ENCODE measurements around the gene UQCR10.
"Not testable (repeated sequence)": the region's sequence is repeated elsewhere in the genome, so short reads cannot be mapped to it uniquely, and the experiment has no call there.

UQCR10 gene

DNA sequence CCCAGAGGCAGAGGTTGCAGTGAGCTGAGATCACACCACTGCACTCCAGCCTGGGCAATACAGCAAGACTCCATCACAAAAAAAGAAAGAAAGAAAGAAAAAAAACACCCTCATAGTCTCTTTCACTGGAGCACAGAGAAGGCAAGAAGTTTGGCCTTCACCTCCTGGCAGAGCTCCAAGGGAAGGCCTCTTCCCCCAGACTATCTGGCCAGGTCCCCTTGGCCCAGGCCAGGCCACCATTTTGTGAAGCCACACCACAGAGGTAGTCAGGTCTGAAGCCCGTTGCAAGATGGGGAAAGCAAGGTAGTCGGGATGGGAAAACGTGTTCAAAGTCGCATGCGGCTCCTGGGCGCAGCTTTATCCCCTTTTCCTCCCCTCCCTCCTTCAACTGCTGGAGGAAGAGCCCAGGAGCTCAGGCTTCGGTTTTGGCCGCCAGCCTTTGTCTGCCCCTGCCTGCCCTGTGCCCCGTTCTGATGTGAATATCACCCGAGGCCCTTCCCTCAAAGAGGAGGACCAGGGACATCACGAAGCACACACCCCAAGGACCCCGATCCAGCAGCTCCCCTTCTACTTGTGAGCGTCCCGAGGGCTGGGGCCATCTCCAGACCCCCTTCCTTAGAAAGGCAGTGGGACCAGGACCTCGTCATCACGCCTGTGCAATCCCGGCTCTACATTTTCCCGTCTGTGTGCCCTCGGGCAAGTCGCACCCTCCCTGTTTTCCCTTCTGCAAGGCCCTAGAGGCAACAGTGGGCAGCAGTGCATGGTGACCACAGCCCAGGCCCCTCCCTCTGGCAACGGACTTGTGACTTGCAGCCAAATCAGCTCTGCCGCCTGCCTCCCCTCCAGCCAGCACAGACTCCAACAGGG, 29.7 kb upstream of the UQCR10 start:
- no peak for DNase-seq

DNA sequence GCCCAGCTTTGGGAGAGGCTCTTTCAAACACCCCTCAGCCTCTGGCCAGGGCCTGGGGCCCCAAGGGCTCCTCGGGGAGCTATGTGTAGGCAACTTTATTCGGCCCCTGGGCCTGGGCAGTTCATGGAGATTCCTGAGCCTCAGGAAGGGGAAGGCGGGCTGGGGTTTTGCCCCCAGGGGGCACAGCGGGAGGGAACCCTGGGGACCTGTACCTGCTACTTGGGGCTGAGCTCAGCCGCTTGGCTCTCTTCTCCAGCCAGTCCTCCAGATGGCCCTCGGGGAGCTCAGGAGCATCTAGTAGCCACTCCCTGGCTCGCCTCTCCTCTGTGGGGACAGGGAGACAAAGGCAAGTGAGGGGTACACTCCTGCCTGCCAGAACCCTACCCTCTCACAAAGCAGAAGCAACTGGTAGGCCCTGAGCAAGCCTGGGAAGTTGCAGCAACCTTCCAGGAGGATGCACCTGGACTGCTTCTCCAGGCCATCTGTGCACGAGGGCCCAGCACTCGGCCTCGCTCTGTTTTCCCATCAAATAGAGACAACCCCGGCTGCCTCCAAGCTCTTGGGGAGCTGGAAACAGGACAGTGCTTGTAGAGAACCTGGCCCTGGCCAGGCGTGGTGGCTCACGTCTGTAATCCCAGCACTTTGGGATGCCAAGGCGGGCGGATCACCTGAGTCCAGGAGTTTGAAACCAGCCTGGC, 28.9 kb upstream of the UQCR10 start:
- no peak for DNase-seq

DNA sequence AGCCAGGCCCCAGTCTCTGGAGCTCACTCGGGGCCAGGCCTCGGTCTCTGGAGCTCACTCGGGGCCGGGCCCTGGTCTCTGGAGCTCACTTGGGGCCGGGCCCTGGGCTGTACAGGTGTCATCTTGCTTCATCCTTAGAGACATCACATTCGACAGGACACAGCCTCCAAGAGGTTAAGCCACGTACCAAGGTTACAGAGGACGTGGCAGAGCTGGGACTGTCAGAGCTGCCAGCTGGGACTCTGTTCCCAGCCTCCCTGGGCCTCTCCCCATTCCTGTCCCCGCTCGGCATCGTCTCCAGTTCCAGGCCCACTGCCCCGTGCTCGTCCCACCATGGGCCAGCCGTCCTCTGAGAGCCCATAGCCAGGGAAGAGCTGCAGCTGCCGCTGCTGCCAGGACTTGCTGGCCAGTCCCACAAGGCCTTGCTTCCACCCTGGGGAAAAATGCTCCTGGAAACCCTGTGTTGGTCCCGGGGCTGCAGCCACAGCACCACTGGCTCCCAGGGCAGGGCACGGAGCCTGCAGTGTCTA, 27.8 kb upstream of the UQCR10 start:
- DNase-seq, result no peak

DNA sequence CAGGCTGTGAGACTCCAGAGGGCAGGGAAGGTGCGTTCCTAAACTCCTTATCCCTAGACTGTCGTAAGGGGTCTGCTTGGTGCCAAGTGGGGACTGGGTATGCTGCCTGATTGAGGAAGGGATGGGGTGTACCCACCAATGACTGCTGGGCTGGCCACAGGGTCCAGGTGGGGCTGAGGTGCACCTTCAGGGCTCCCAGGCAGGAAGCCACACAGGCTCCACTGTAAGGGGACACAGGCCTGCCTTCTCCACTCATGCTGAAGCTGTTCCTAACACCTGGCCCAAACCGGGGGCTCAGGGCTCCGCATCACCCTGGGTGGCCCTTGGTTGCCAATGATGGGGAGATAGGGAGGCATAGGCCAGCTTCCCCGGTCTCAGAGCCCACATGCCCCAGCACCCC, 27.0 kb upstream of the UQCR10 start:
- no peak for DNase-seq

DNA sequence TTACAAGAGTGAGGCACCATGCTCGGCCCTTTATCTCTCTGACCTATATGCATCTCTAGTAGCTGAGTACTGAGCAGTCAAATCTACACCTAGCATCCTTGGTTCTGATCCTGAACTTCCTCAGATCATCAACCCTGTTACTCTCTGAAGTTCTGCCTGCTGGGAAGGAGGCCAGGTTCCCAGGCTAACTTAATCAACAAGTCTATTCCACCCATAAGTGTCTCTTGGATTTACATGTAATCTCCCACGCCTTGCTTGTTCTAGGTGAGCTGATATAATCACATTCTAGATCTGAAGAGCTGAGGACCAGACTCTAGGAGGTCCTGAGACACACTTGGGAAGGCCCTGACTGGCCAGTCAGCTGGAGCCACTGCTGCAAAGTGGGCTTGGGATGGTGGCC, 25.2 kb upstream of the UQCR10 start:
- no peak for DNase-seq

DNA sequence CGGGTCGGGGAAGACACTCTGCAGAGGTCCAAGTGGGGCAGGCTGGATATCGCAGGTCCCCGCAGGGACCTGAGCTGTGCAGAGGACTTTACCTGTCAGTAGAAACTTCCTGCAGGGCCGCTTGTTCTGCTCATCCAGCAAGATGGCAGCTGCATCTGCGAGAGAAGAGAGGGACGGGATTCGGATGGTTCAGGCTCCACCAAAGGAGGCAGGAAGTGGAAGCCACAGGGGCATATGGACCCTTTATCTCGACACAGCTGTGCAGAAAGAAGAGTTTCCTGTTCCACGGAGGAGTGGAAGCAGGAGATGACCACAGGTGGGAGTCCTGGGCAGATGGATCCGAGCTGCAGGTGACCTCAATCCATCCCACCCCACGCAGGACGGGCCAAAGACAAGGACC, 24.8 kb upstream of the UQCR10 start:
- no peak for DNase-seq

DNA sequence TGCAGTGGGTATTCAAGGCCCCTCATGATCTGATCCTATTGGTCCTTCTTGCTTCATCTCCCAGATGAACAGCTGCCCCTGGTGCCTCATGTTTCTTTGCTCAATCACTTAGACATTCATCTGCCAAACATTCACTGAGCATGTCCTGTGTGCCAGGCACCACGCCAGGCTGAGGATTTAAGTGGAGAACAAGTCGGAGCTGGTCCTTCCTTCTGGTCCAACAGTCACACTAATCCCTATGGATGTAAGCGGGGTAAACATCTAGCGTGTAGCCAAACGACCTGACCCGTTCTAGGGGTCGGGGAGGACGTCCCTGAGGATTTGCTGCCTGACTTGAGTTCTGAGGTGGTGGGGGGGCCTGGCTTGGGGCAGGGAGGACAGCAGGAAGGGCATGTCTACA, 22.3 kb upstream of the UQCR10 start:
- DNase-seq, result no peak

DNA sequence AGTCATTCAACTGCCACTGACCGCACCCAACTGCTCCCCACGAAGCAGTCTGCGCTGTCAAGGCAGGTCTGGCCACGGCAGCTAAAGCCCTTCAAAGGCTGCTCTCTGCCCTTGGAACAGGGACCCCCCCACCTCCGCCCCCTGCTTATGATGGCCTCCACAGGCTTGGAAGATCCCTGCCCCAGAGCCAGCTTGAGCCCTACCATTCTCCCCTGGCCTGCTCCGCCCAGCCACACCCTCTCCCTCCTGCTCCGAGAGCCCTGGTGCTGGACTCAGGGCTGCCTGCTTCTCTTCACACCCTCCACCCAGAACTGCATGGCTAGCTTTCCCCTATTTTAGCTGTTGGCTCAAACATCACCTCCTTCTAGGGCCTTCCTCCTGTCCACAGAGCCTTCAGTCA, 19.3 kb upstream of the UQCR10 start:
- DNase-seq, result no peak

DNA sequence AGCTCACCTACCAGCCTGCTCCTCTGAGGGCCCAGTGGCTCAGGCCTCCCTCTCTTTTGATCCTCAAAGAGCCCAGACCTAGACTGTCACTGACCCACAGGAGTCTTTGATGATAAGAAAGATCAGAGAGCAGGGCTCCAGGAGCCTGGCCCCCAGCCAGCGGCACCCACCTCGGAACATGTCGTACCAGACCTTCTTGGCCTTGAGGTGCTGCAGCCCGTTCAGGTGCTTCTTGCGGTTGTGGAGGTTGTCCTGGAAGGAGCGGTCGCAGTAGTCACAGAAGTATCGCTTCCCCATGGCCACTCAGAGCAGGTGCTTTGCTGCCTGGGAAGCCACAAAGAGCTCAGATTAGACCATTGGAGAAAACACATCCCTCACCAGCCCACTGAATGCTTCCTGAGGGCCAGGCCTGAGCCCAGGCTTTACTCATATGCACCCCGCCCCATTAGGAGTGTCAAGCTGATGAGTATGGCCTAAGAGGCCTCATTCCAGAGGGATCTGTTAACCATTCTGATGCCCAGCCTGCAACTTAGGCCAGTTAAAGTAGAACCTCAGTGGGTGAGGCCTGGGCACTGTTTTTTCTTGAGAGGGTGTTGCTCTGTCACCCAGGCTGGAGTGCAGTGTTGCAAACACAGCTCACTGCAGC, 18.8 kb upstream of the UQCR10 start:
- DNase-seq, result no peak

DNA sequence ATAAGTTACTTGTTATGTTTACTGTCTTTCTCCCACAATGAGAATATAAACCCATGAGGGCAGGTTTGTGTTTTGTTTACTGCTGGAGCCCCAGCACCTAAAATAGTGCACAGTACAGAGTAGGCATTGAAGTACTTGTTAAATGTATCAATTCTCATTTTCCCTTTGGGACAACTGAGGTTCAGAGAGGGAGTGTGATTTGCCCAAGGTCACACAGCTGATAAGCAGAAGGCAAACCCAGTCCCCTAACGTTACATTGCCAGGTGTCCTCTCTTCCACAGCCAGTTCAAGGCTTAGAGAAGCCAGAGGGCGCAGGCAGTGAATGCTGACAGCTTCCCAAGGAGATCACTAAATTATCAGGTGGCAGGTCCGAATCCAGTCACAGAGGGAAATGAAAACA, 17.1 kb upstream of the UQCR10 start:
- no peak for DNase-seq

DNA sequence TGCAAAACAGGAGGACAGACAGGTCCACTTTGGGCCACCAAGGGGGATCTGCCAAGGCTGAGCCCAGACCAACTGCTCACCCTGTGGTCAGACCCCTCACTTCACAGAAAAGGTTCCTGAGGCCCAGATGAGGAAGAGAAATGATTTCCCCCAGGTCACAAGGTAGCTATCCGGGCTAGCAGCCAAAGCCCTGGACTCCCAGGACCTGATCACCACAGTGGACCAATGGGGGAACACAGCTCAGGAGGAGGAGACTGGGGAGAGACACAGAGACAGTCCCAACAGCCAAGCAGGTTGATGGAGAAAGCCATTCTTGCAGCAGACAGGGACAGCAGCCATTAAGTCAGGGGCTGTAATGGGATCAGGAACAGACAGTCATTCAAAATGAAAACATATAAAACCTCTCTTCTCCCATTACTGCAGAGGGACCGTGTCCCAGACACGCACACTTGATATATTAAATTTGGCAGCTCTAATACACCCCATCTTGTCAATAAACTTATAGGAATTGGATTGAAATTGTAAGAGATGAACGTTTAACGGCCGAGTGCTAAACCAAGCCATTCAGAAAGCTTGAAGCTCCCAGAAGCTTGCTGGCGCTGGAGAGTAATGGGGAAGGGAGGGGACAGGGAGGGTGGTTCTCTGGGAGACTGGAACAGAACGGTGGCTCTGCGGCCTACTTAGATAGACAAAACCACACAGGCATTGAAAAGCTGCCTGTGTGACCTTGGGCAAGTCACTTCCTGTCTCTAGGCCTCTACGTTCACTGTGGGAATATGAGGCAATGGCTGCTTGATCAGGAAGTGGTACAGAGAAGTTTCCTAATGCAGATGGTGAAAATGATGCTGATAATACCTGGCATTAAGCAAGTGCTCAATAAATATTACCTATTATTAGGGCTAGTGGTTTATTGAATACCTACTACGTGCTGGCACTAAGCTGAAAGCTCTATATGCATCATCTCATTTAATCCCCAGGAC, 16.3 kb upstream of the UQCR10 start:
- no peak for DNase-seq

DNA sequence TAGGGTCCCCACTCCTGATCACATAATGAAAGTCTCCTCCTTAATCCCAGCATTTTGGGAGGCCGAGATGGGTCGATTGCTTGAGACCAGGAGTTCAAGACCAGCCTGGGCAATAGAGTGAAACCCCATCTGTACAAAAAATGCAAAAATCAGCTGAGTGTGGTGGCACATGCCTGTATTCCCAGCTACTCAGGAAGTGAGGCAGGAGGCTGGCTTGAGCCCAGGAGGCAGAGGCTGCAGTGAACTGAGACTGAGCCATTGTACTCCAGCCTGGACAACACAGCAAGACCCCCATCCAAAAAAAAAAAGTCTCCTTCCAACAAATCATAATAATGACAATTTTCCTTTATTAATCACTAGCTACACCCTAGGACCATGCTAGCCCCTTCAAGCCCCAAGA, 15.5 kb upstream of the UQCR10 start:
- DNase-seq, result no peak

DNA sequence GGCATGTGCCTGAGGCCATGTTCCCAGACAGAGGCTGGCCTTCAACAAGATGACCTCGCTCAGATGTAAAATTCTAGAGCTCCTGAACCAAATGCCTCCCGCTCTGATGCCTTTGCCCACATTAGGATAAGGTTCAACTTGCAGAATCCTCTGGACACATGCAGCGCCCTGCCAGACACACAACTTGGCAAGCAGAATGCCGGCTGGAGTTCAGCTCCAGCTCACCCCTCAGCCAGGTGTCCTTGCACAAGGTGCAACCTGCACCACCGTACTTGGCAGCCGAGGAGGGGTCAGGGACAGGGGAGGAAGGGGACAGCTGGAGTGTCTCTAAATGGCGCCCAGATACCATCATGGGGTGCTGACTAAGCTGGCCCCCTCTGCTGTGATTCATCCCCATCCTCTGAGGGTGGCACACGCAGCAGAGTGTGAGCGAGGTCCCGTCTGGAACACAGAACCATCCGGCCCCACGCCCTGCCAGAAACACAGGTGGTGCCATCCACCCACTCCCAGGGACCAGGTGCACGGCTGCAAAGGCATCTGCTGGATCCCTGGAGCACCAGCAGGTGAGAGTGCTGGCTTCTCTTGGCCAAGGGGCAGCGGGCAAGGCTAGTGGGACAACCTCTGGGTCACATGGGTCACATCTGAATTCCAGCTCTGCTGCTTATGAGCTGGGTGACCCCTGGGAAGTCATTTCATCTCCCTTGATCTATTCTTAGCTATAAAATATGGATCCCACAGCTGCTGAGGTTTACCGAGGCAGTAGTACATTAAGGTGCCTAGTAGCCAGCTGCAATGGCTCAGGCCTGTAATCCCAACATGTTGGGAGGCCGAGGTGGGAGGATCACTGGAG, 13.1 kb upstream of the UQCR10 start:
- no peak for DNase-seq

DNA sequence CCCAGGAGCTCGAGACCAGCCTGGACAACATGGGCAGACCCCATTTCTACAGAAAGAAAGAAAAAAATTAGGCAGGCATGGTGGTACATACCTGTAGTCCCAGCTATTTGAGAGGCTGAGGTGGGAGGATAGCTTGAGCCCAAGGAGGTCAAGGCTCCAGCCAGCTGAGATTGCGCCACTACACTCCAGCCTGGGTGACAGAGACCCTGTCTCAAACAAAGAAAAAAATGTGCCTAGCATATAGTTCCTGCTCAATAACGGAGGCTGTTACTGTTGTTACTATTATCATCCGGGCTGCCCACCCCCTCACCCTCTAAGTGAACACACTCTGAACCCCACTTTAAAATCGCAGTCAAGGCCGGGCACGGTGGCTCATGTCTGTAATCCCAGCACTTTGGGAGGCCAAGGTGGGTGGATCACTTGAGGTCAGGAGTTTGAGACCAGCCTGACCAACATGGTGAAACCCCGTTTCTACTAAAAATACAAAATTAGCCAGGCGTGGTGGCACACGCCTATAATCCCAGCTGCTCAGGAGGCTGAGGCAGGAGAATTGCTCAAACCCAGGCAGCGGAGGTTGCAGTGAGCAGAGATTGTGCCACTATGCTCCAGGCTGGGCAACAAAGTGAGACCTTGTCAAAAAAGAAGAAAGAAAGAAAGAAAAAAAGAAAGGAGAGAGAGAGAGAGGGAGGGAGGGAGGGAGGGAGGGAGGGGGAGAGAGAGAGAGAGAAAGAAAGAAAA, 12.3 kb upstream of the UQCR10 start:
- DNase-seq, result not testable (repeated sequence)

DNA sequence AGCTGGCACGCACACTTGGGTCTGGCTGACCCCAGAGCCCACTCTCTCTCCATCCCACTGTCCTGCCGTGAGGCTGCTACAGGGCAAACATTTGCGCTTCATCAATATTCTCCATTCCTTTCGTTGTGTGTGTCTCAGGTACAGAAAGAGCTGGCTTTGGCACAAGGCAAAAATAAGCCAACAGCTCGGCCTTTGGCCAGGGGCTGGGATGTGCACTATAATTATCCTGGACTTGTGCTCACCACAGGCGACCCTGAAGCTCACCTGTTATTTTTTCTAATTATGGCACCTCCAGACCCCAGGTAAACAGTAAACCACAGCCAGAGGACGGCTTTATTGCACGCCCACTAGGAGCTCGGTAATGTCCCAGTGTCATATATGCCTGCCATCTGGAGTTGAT, 11.3 kb upstream of the UQCR10 start:
- peak; percentile 30 for DNase-seq

DNA sequence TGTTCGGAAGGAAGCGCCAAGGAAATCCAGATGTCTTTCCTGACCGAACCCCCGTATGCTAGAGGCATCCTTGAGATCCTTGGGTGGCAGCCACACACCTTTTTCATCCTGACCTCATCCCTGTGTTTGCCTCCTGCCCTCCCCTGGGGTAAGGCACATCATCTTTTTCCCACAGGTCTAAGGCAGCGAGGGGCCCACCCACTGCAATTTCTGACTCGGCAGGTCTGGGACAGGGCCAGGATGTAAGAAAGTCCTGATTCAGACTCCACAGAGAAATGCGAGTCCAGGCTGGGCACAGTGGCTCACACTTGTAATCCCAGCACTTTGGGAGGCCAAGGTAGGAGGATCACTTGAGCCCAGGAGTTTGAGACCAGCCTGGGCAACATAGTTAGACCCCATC, 10.8 kb upstream of the UQCR10 start:
- no peak for DNase-seq

DNA sequence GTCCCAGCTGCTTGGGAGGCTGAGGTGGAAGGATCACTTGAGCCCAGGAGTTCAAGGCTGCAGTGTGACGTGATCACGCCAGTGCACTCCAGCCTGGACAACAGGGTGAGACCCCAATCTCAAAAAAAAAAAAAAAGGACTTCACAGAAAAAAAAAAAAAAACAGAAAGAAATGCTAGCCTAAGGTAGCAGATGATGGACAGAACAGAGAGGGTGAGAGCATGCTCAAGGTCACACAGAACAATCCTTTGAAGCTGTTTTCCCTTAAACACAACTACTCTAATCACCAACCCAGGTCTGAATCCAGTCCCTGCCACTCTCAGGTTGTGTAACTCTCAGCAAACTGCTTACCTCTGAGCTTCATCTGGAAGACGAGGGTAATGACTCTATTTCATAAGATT, 10.1 kb upstream of the UQCR10 start:
- no peak for DNase-seq

DNA sequence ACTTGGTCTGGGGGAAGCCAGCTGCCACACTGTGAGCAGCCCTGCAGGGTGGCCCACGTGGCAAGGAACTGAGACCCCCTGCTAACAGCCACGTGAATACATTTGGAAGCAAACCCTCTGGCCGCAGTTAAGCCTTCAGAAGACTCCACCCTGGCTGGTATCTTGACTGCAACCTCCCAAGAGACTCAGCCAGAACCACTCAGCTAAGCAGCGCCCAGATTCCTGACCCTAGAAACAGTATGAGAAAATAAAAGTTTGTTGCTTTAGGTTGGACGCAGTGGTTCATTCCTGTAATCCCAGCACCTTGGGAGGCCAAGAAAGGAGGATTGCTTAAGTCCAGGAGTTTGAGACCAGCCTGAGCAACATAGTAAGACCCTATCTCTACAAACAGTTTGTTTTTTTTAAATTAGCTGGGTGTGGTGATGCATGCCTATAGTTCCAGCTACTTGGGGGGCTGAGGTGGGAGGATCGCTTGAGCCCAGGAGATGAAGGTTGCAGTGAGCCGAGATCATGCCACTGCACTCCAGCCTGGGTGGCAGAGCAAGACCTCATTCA, 9.0 kb upstream of the UQCR10 start:
- no peak for DNase-seq

DNA sequence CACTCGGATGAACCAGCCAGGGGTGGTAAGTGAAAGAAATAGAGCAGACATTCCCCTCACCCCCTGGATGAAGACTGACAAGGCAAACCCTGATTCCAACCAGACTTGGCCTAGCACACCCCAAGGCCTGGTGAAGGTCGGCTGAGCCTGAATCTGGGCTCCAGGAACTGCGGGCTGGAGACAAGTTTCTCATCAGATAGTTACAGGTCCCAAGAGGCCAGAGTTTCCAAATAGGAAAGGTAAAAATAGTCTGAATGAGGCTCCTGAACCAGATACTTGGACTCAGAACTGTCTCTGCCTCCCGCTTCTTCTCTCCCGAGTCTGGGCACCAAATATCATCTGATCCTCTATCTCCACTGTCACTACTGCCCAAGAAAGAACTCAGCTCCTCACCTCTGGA, 8.2 kb upstream of the UQCR10 start:
- DNase-seq, result no peak

DNA sequence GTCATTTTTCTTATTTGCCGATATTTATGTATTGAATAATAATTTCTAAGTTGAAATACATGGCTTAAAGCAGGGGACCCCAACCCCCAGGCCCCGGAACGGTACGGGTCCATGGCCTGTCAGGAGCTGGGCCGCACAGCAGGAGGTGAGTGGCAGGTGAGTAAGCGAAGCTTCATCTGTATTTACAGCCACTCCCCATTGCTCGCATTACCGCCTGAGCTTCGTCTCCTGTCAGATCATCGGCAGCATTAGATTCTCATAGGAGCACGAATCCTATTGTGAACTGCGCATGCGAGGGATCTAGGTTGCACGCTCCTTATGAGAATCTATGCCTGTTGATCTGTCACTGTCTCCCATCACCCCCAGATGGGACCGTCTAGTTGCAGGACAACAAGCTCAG, 4.9 kb upstream of the UQCR10 start:
- DNase-seq, result peak; percentile 73
